ENCODE results near the gene ACTN4.

DNA sequence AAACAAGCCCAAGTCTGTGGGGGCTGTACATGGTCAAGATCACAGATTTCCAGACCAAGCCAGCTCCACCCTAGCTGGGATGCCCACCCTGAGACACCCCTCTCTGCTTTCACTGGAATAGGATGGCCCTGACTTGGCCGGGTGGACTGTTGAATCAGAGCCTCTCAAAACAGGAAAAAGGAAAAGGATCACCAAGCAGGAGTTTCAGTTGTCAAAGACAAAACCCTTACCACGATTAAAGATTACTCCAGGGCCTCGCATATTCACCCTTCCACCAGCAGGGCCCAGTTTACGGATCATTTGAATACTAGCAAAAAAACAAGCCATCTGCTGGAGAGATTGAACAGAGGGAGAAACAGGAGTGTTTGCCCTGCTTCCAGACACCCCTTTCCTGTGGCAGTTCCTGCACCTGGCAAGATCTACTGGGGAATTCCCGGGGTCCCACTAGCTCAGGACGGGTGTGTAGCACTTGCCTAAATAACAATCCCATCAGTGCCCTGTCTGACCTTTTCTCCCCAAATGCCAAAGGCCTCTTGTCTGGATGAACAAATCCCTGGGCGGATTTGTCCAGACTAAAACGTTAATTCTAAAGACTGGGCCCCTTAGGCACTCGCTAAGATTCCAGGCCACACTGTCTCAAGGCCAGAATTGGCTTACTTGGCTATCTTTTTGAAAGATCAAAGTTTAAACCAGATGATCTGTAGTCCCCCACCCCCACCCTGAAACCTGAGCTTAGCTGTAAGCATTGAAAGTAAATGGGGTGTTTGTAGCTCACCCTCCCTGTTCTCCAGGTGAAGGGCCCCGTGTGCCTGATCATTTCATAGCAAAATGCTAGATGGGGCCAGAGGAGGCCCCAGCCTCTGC is 38.4 kb downstream of the ACTN4 start:
- TF ChIP-seq, protein P1, sequence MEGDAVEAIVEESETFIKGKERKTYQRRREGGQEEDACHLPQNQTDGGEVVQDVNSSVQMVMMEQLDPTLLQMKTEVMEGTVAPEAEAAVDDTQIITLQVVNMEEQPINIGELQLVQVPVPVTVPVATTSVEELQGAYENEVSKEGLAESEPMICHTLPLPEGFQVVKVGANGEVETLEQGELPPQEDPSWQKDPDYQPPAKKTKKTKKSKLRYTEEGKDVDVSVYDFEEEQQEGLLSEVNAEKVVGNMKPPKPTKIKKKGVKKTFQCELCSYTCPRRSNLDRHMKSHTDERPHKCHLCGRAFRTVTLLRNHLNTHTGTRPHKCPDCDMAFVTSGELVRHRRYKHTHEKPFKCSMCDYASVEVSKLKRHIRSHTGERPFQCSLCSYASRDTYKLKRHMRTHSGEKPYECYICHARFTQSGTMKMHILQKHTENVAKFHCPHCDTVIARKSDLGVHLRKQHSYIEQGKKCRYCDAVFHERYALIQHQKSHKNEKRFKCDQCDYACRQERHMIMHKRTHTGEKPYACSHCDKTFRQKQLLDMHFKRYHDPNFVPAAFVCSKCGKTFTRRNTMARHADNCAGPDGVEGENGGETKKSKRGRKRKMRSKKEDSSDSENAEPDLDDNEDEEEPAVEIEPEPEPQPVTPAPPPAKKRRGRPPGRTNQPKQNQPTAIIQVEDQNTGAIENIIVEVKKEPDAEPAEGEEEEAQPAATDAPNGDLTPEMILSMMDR (IDR thresholded peaks at IDR 0.05) = no peak
- no peak for TF ChIP-seq ZFX (IDR thresholded peaks at IDR 0.05; ENCODE audit: borderline replicate concordance)
